GM12801 (cell line): ENCODE data around the gene DPH7.

ENCODE experiments used
- CTCF ChIP-seq: IDR thresholded peaks from one replicate; pipeline ENCODE4 v1.5.1; 2011; ENCODE audit warnings: control low read depth; ENCODE audit not compliant: insufficient read length; ENCODE audit errors: extremely low read depth

DPH7 gene

GRCh38 chr9:137555179-137555578 is 23.5 kb downstream of the DPH7 start:
- TF ChIP-seq CTCF, result no peak

GRCh38 chr9:137554349-137554748 is 24.4 kb downstream of the DPH7 start:
- no peak for TF ChIP-seq CTCF

GRCh38 chr9:137552022-137552768 is 26.5 kb downstream of the DPH7 start:
- TF ChIP-seq CTCF, result no peak

- no peak for TF ChIP-seq CTCF
Measured at GRCh38 chr9:137551264-137552021, 27.3 kb downstream of the DPH7 start, which contains the start of gene MRPL41. TSS of gene MRPL41 (plus strand) at chr9:137551879. CDS start at chr9:137552082, 203 bp downstream.

- TF ChIP-seq CTCF, result no peak
Measured at GRCh38 chr9:137550231-137550621, 28.5 kb downstream of the DPH7 start, which contains the start of gene PNPLA7. TSS of gene PNPLA7 (minus strand) at chr9:137550402. CDS start at chr9:137550197, 205 bp downstream.

GRCh38 chr9:137547687-137548543 is 30.8 kb downstream of the DPH7 start:
- TF ChIP-seq CTCF, result no peak

GRCh38 chr9:137545123-137545522 is 33.6 kb downstream of the DPH7 start:
- no peak for TF ChIP-seq CTCF
